Measurements from ENCODE around the gene GGN.

GGN gene

GRCh38 chr19:38385804-38386257 lies 2.0 kb downstream of the GGN start:
- ChIA-PET POLR2A (interaction anchor here (1.4 to 1.7 kb wide), 2 partner anchors 10 to 12 kb away, joined by 6 to 9 read pairs; partner anchors contain the start of gene PSMD8), CTCF (interaction anchor here (1.4 to 2.6 kb wide), 3 partner anchors 10 to 17 kb away, joined by 3 to 8 read pairs (median 6); partner anchors contain the start of genes FAM98C and PSMD8)
- no peak for DNase-seq (ENCODE audit: extremely low spot score)
- TF ChIP-seq CTCF (IDR thresholded peaks at IDR 0.05; ENCODE audit: control extremely low read depth, extremely low read depth, low read depth, missing control alignments) = no peak

- no peak for DNase-seq (ENCODE audit: extremely low spot score)
- ChIA-PET POLR2A (interaction anchor here (1.4 to 1.7 kb wide), 2 partner anchors 9 to 11 kb away, joined by 6 to 9 read pairs; partner anchors contain the start of gene PSMD8), CTCF (interaction anchor here (1.4 to 2.6 kb wide), 3 partner anchors 10 to 17 kb away, joined by 3 to 8 read pairs (median 6); partner anchors contain the start of genes FAM98C and PSMD8)
- no peak for TF ChIP-seq CTCF (IDR thresholded peaks at IDR 0.05; ENCODE audit: control extremely low read depth, extremely low read depth, low read depth, missing control alignments)
Measured at GRCh38 chr19:38385057-38385803, 2.6 kb downstream of the GGN start.

- DNase-seq (ENCODE audit: extremely low spot score) = no peak
- TF ChIP-seq CTCF (IDR thresholded peaks at IDR 0.05; ENCODE audit: control extremely low read depth, extremely low read depth, low read depth, missing control alignments) = no peak
- POLR2A ChIA-PET = interaction anchor here (1.7 kb wide), 1 partner anchor 10 kb away, joined by 6 read pairs; the partner anchor contains the start of gene PSMD8
- CTCF ChIA-PET = interaction anchor here (1.0 to 2.6 kb wide), 4 partner anchors 9 to 18 kb away, joined by 3 to 8 read pairs (median 4); partner anchors contain the start of genes FAM98C and PSMD8
Measured at GRCh38 chr19:38384209-38385027, 3.4 kb downstream of the GGN start.

- ChIA-PET POLR2A (no interaction called here), CTCF (interaction anchor here (1.0 to 2.6 kb wide), 2 partner anchors 9 kb away, joined by 3 to 8 read pairs; partner anchors contain the start of gene PSMD8)
- TF ChIP-seq CTCF (IDR thresholded peaks at IDR 0.05; ENCODE audit: control extremely low read depth, extremely low read depth, low read depth, missing control alignments) = no peak
- DNase-seq (ENCODE audit: extremely low spot score) = no peak
Measured at GRCh38 chr19:38383743-38384142, 4.1 kb downstream of the GGN start.

GRCh38 chr19:38383184-38383583 lies 4.7 kb downstream of the GGN start:
- DNase-seq (ENCODE audit: extremely low spot score) = no peak
- no peak for TF ChIP-seq CTCF (IDR thresholded peaks at IDR 0.05; ENCODE audit: control extremely low read depth, extremely low read depth, low read depth, missing control alignments)
- CTCF ChIA-PET = no interaction called here
- POLR2A ChIA-PET = no interaction called here

- no peak for TF ChIP-seq CTCF (IDR thresholded peaks at IDR 0.05; ENCODE audit: control extremely low read depth, extremely low read depth, low read depth, missing control alignments)
- ChIA-PET POLR2A (interaction anchor here (2.2 kb wide), 1 partner anchor 22 kb away, joined by 5 read pairs; the partner anchor contains the start of gene FAM98C), CTCF (no interaction called here)
- DNase-seq (ENCODE audit: extremely low spot score) = no peak
Measured at GRCh38 chr19:38381138-38381537, 6.7 kb downstream of the GGN start.

Data from GM10248 (cell line).